ENCODE results near the gene SESN2.

The SESN2 gene

GRCh38 chr1:28264897-28265296 is 5.6 kb downstream of the SESN2 start:
- H3K4me3 ChIP-seq (replicated peaks; ENCODE audit: low read depth, low read length), result no peak overlapping the region
- no peak for TF ChIP-seq CTCF (IDR thresholded peaks at IDR 0.05; ENCODE audit: low read depth, low read length, missing control alignments)
- DNase-seq (ENCODE audit: extremely low read depth, low read depth), result no peak

- no peak for TF ChIP-seq CTCF (IDR thresholded peaks at IDR 0.05; ENCODE audit: low read depth, low read length, missing control alignments)
- no peak overlapping the region for H3K4me3 ChIP-seq (replicated peaks; ENCODE audit: low read depth, low read length)
Measured at GRCh38 chr1:28265577-28265976, 6.3 kb downstream of the SESN2 start.

GRCh38 chr1:28266920-28267322 is 7.6 kb downstream of the SESN2 start:
- no peak overlapping the region for H3K4me3 ChIP-seq (replicated peaks; ENCODE audit: low read depth, low read length)
- no peak for DNase-seq (ENCODE audit: extremely low read depth, low read depth)
- TF ChIP-seq CTCF (IDR thresholded peaks at IDR 0.05; ENCODE audit: low read depth, low read length, missing control alignments), result no peak

More at GRCh38 chr1:28265577-28265976, 6.3 kb downstream of the SESN2 start:
- no peak for DNase-seq (ENCODE audit: extremely low read depth, low read depth)

- DNase-seq (ENCODE audit: extremely low read depth, low read depth), result no peak
- no peak overlapping the region for H3K4me3 ChIP-seq (replicated peaks; ENCODE audit: low read depth, low read length)
- TF ChIP-seq CTCF (IDR thresholded peaks at IDR 0.05; ENCODE audit: low read depth, low read length, missing control alignments), result no peak
Measured at GRCh38 chr1:28267633-28268032, 8.3 kb downstream of the SESN2 start.

GRCh38 chr1:28269529-28269928 is 10.2 kb downstream of the SESN2 start:
- H3K4me3 ChIP-seq (replicated peaks; ENCODE audit: low read depth, low read length), result no peak overlapping the region
- DNase-seq (ENCODE audit: extremely low read depth, low read depth), result no peak
- no peak for TF ChIP-seq CTCF (IDR thresholded peaks at IDR 0.05; ENCODE audit: low read depth, low read length, missing control alignments)

- H3K4me3 ChIP-seq (replicated peaks; ENCODE audit: low read depth, low read length), result no peak overlapping the region
Measured at GRCh38 chr1:28272215-28272852, 13.0 kb downstream of the SESN2 start.

More at GRCh38 chr1:28272215-28272852, 13.0 kb downstream of the SESN2 start:
- DNase-seq (ENCODE audit: extremely low read depth, low read depth), result no peak
- no peak for TF ChIP-seq CTCF (IDR thresholded peaks at IDR 0.05; ENCODE audit: low read depth, low read length, missing control alignments)
